ENCODE measurements around the gene CFAP99.
A peak's percentile ranks its signal among the peaks of the same experiment; 100 is the strongest.

The CFAP99 gene

GRCh38 chr4:2412534-2412884 is 6.2 kb upstream of the CFAP99 start:
- DNase-seq (ENCODE audit: low spot score), result peak; percentile 86

GRCh38 chr4:2412885-2413716 is 5.7 kb upstream of the CFAP99 start:
- peak; percentile 96 for DNase-seq (ENCODE audit: low spot score)

- DNase-seq (ENCODE audit: low spot score), result peak; percentile 39
Observed at GRCh38 chr4:2413821-2414610, 4.7 kb upstream of the CFAP99 start.

- DNase-seq (ENCODE audit: low spot score), result no peak
Observed at GRCh38 chr4:2415213-2415612, 3.5 kb upstream of the CFAP99 start.

- DNase-seq (ENCODE audit: low spot score), result no peak
Observed at GRCh38 chr4:2415881-2416563, 2.7 kb upstream of the CFAP99 start.

- no peak for DNase-seq (ENCODE audit: low spot score)
Observed at GRCh38 chr4:2416564-2417225, 2.1 kb upstream of the CFAP99 start.

- no peak for DNase-seq (ENCODE audit: low spot score)
Observed at GRCh38 chr4:2417226-2417764, 1.5 kb upstream of the CFAP99 start.

- no peak for DNase-seq (ENCODE audit: low spot score)
Observed at GRCh38 chr4:2417765-2418649, 748 bp upstream of the CFAP99 start, which contains the start of gene ZFYVE28. Gene ZFYVE28, minus strand, starts transcription at chr4:2418645. Its CDS starts 322 bp downstream, at chr4:2418323.

- no peak for DNase-seq (ENCODE audit: low spot score)
Observed at GRCh38 chr4:2419814-2420213, 1.1 kb downstream of the CFAP99 start.

GRCh38 chr4:2421928-2422327 is 3.2 kb downstream of the CFAP99 start:
- DNase-seq (ENCODE audit: low spot score), result no peak

- DNase-seq (ENCODE audit: low spot score), result no peak
Observed at GRCh38 chr4:2423066-2423465, 4.3 kb downstream of the CFAP99 start.

- DNase-seq (ENCODE audit: low spot score), result no peak
Observed at GRCh38 chr4:2423695-2424094, 4.9 kb downstream of the CFAP99 start.

- DNase-seq (ENCODE audit: low spot score), result no peak
Observed at GRCh38 chr4:2424581-2424980, 5.8 kb downstream of the CFAP99 start.

- no peak for DNase-seq (ENCODE audit: low spot score)
Observed at GRCh38 chr4:2425386-2426068, 6.8 kb downstream of the CFAP99 start.

GRCh38 chr4:2426069-2426397 is 7.3 kb downstream of the CFAP99 start:
- DNase-seq (ENCODE audit: low spot score), result no peak

- DNase-seq (ENCODE audit: low spot score), result no peak
Observed at GRCh38 chr4:2426711-2427275, 8.0 kb downstream of the CFAP99 start.

- DNase-seq (ENCODE audit: low spot score), result no peak
Observed at GRCh38 chr4:2427383-2428334, 8.9 kb downstream of the CFAP99 start.

GRCh38 chr4:2428496-2429213 is 9.9 kb downstream of the CFAP99 start:
- DNase-seq (ENCODE audit: low spot score), result no peak

Measured in activated CD4-positive, alpha-beta T cell treated with anti-CD3 and anti-CD28 coated beads, Interleukin-2, Interleukin-4, amounts not matched to agents 100 ng/mL and 50 ng/mL, durations not matched to agents 16 hours and 8 hours (primary cell).